ENCODE data around the gene UBE2H.

GRCh38 chr7:129947701-129948100 is 5.1 kb downstream of the UBE2H start:
- TF ChIP-seq EZH2 (IDR thresholded peaks at IDR 0.05) = no peak
- TF ChIP-seq, protein P1, sequence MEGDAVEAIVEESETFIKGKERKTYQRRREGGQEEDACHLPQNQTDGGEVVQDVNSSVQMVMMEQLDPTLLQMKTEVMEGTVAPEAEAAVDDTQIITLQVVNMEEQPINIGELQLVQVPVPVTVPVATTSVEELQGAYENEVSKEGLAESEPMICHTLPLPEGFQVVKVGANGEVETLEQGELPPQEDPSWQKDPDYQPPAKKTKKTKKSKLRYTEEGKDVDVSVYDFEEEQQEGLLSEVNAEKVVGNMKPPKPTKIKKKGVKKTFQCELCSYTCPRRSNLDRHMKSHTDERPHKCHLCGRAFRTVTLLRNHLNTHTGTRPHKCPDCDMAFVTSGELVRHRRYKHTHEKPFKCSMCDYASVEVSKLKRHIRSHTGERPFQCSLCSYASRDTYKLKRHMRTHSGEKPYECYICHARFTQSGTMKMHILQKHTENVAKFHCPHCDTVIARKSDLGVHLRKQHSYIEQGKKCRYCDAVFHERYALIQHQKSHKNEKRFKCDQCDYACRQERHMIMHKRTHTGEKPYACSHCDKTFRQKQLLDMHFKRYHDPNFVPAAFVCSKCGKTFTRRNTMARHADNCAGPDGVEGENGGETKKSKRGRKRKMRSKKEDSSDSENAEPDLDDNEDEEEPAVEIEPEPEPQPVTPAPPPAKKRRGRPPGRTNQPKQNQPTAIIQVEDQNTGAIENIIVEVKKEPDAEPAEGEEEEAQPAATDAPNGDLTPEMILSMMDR (IDR thresholded peaks at IDR 0.05) = no peak

Data from neural progenitor cell (in vitro differentiated cells).